A549 (cell line): ENCODE measurements around the gene STT3B. TPM values are rescaled to one million over a fixed set of nuclear protein-coding genes. Genes with fewer than 3 reads are reported as not detected.

Experiments
- ATAC-seq, 2 experiments: fragments of 200-7000 bp in 1 of 2; fragments of >200 bp in 1 of 2; cut with Nextera tagmentation in 1 of 2; cut with Tn5 transposase in 1 of 2; 3 replicates each; pipeline versions ENCODE4 v1.8.0 to v1.9.1; 2018 to 2020; ENCODE audit warnings: mild to moderate bottlenecking in 1 of 2, moderate library complexity in 1 of 2
- CTCF ChIA-PET: fragments of 300-600 bp; sonication (Branson Sonifier 250); formaldehyde crosslinking; extraction: SDS; loops from one replicate; lab custom pipeline; 2021; ENCODE audit warnings: antibody characterized with exemption, inconsistent platforms; lab: Yijun Ruan, JAX
- POLR2A ChIA-PET: fragments of 350-600 bp; formaldehyde crosslinking; extraction: SDS; loops from one replicate; lab custom pipeline; 2021; ENCODE audit warnings: antibody characterized with exemption, inconsistent platforms; lab: Yijun Ruan, JAX
- DNase-seq, 2 experiments: peaks; one replicate each; pipeline versions ENCODE4 v3.0.0 to v3.0.0-alpha.2; 2011 to 2016; ENCODE audit warnings: low read depth in 1 of 2, low spot score in 1 of 2
- FAIRE-seq: peaks from 2 replicates; lab custom pipeline; 2011; peaks lifted over from hg19 to GRCh38; lab: Jason Lieb, UNC
- H3K27ac ChIP-seq, 2 experiments: fragments of >200 bp; sonication (Bioruptor Twin); formaldehyde crosslinking; 3 replicates each; pipeline ENCODE4 v1.5.1; 2016 to 2017
- H3K4me1 ChIP-seq: fragments of >200 bp; sonication (Bioruptor Twin); formaldehyde crosslinking; 3 replicates; pipeline ENCODE4 v1.6.1; 2016
- H3K4me2 ChIP-seq: fragments of >200 bp; sonication (Bioruptor Twin); formaldehyde crosslinking; 3 replicates; pipeline ENCODE4 v1.6.1; 2016
- H3K4me3 ChIP-seq: fragments of >200 bp; sonication (Bioruptor Twin); formaldehyde crosslinking; 3 replicates; pipeline ENCODE4 v1.5.1; 2016
- H3K9me3 ChIP-seq: fragments of >200 bp; sonication (Bioruptor Twin); formaldehyde crosslinking; 3 replicates; pipeline ENCODE4 v1.6.1; 2016
- ATOH8 ChIP-seq: fragments of 250-450 bp; sonication (Bioruptor Pico); IDR thresholded peaks from 2 replicates; pipeline ENCODE4 v1.5.0; 2020; ENCODE audit warnings: low read depth, mild to moderate bottlenecking, moderate library complexity
- CBX2 ChIP-seq: fragments of 200-600 bp; sonication (generic); IDR thresholded peaks from 2 replicates; pipeline ENCODE4 v1.6.1; 2016; ENCODE audit warnings: low read depth, mild to moderate bottlenecking, borderline replicate concordance
- CTCF ChIP-seq: fragments of >200 bp; sonication (Bioruptor Twin); formaldehyde crosslinking; IDR thresholded peaks from 3 replicates; pipeline ENCODE4 v1.5.1; 2016
- ELK1 ChIP-seq: fragments of 150-350 bp; IDR thresholded peaks from 2 replicates; pipeline ENCODE4 v1.6.1; 2014; ENCODE audit warnings: low read depth, mild to moderate bottlenecking, low read length
- ESRRA ChIP-seq: fragments of 150-350 bp; IDR thresholded peaks from 2 replicates; pipeline ENCODE4 v1.6.1; 2014; ENCODE audit warnings: mild to moderate bottlenecking, low read length, borderline replicate concordance
- FOXS1 ChIP-seq: fragments of 250-450 bp; sonication (Bioruptor Pico); IDR thresholded peaks from 2 replicates; pipeline ENCODE4 v1.5.0; 2020; ENCODE audit warnings: mild to moderate bottlenecking, moderate library complexity
- HOXB13 ChIP-seq: fragments of 250-450 bp; sonication (Bioruptor Pico); IDR thresholded peaks from 2 replicates; pipeline ENCODE4 v1.5.0; 2020; ENCODE audit warnings: low read depth, mild to moderate bottlenecking, moderate library complexity
- KDM1A ChIP-seq: fragments of 200-600 bp; sonication (generic); IDR thresholded peaks from 2 replicates; pipeline ENCODE4 v1.6.1; 2016; ENCODE audit warnings: low read depth, mild to moderate bottlenecking
- KDM5A ChIP-seq: fragments of 200-600 bp; sonication (generic); IDR thresholded peaks from 2 replicates; pipeline ENCODE4 v1.6.1; 2016; ENCODE audit warnings: antibody characterized with exemption, mild to moderate bottlenecking
- MAX ChIP-seq: IDR thresholded peaks from 2 replicates; pipeline ENCODE4 v1.6.1; 2012
- MAZ ChIP-seq: fragments of 150-350 bp; IDR thresholded peaks from 2 replicates; pipeline ENCODE4 v1.6.1; 2014; ENCODE audit warnings: antibody characterized with exemption, low read depth, low read length, borderline replicate concordance
- MYC ChIP-seq: IDR thresholded peaks from 2 replicates; pipeline ENCODE4 v1.6.1; 2012; ENCODE audit warnings: mild to moderate bottlenecking, inconsistent platforms, low read length, improper control_type of control experiment, borderline replicate concordance
- NR3C1 ChIP-seq: fragments of >200 bp; sonication (Bioruptor Twin); formaldehyde crosslinking; IDR thresholded peaks from 3 replicates; pipeline ENCODE4 v1.6.1; 2017
- PHF8 ChIP-seq: fragments of 200-600 bp; sonication (generic); IDR thresholded peaks from 2 replicates; pipeline ENCODE4 v1.6.1; 2016; ENCODE audit warnings: low read depth, mild to moderate bottlenecking, antibody characterized with exemption, moderate library complexity, borderline replicate concordance
- POLR2A ChIP-seq: IDR thresholded peaks from 2 replicates; pipeline ENCODE4 v1.6.1; 2012; ENCODE audit warnings: mild to moderate bottlenecking, low read length
- POLR2AphosphoS2 ChIP-seq: conservative IDR thresholded peaks from 2 replicates; pipeline ENCODE4 v1.6.1; 2012; ENCODE audit warnings: low read length, improper control_type of control experiment, inconsistent platforms
- RARB ChIP-seq: fragments of 250-450 bp; sonication (Bioruptor Pico); IDR thresholded peaks from 2 replicates; pipeline ENCODE4 v1.8.0; 2021; ENCODE audit warnings: mild to moderate bottlenecking, moderate library complexity
- SMC3 ChIP-seq: fragments of >200 bp; sonication (Bioruptor Twin); formaldehyde crosslinking; IDR thresholded peaks from 3 replicates; pipeline ENCODE4 v1.6.1; 2018; ENCODE audit warnings: inconsistent platforms
- SREBF2 ChIP-seq: fragments of 450-650 bp; IDR thresholded peaks from 2 replicates; pipeline ENCODE4 v1.6.1; 2014; ENCODE audit warnings: mild to moderate bottlenecking, moderate library complexity
- TFCP2L1 ChIP-seq: fragments of 250-450 bp; sonication (Bioruptor Pico); IDR thresholded peaks from 2 replicates; pipeline ENCODE4 v1.5.0; 2021; ENCODE audit warnings: mild to moderate bottlenecking
- ZFP36 ChIP-seq: fragments of 450-650 bp; IDR thresholded peaks from 2 replicates; pipeline ENCODE4 v1.6.1; 2014; ENCODE audit warnings: borderline replicate concordance; ENCODE audit not compliant: partially characterized antibody
- WGBS: methylation state at CpG from one replicate; pipeline ENCODE4 v1.1.6; 2017; ENCODE audit errors: missing lambda C conversion rate; 5-methylcytosine and 5-hydroxymethylcytosine counted together
- polyA plus RNA-seq, 4 experiments: library from polyadenylated mRNA; depleted of rRNA in 3 of 4; stranded (reverse); fragments of >200 nt; fragmentation: RNase III in 1 of 4; extraction: RNeasy Plus Mini Kit Qiagen cat#74134 plus additional on column Dnase treatment in 1 of 4; gene quantifications; 2 replicates in 3 of 4; 3 replicates in 1 of 4; pipeline ENCODE4 v1.2.3, GENCODE V29; 2011 to 2017

STT3B gene
- polyA plus RNA-seq, 2 of the 4 experiments (the other 2 are of a cell fraction) = 92.1 to 171 TPM

DNA sequence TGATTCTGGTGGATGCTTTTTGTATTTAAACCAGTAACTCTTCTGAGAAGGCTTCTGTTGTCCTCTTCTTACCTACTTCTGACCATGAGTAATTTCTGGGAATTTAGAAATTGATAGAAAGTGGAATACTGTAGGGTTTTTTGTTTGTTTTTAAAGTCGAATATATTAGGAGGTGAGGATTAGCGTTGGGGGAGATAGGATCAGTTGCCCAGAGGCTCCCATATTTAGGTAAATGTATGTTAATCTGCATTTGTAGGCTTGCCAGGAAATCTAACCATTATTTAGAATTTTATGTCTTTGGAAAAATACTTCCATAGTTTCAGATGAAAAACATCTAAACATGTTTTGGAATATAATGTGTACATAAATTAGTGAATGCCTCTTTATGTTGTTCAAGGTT, 6.1 kb downstream of the STT3B start:
- CTCF ChIA-PET = interaction anchor here (2.4 kb wide), 1 partner anchor 12 kb away, joined by 15 read pairs; no protein-coding TSS in a partner anchor
- H3K4me1 ChIP-seq = peaks cover 54% of the 10 kb centered on the region
- POLR2A ChIA-PET = no interaction called here
- no peak overlapping the region for H3K4me3 ChIP-seq
- no peak overlapping the region for H3K27ac ChIP-seq
- ATAC-seq (no peak), FAIRE-seq (no peak), DNase-seq (no peak)
- peak overlapping the region; percentile 11; the same call in 2 of the 3 replicates for H3K4me2 ChIP-seq
- TF ChIP-seq NR3C1 (no peak), KDM5A (no peak), CBX2 (no peak), ELK1 (no peak), SREBF2 (no peak)
- no peaks in the 10 kb centered on the region for H3K9me3 ChIP-seq
- 78% methylated on average over 2 of the region's 2 CpGs for WGBS

DNA sequence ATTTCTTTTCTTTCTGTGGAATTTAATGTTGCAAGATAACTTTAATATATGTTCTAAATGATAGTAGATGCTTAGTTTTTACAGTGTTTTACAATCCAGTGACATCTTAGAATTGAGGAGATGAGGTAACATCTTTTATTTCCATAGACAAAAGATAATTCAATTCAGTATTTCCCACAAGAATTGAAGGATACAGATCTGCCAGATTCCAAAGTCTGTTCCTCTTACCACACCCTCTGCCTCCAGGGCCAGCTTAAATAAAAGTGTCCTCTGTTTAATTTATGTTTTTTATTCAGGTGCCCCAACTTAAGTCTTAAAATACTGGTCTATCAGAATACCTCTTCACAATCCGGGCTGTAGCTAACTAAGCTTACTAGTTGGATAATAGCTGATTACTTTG, 6.5 kb downstream of the STT3B start:
- ChIA-PET CTCF (interaction anchor here (2.4 kb wide), 1 partner anchor 11 kb away, joined by 15 read pairs; no protein-coding TSS in a partner anchor), POLR2A (no interaction called here)
- no peak for ATAC-seq
- Histone ChIP-seq H3K4me2 (peak overlapping the region; percentile 11; the same call in 1 of the 3 replicates), H3K4me3 (no peak overlapping the region), H3K4me1 (peaks cover 58% of the 10 kb centered on the region), H3K27ac (no peak overlapping the region), H3K9me3 (no peaks in the 10 kb centered on the region)
- FAIRE-seq = no peak
- 78% methylated on average over 1 of the region's 1 CpG for WGBS
- DNase-seq = no peak
- TF ChIP-seq POLR2AphosphoS2 (no peak), HOXB13 (CRISPR knock-in tag) (no peak), NR3C1 (no peak), ESRRA (no peak), POLR2A (no peak), ZFP36 (no peak), RARB (CRISPR knock-in tag) (no peak), MAZ (no peak), KDM1A (no peak), MAX (no peak), MYC (no peak), PHF8 (no peak)

DNA sequence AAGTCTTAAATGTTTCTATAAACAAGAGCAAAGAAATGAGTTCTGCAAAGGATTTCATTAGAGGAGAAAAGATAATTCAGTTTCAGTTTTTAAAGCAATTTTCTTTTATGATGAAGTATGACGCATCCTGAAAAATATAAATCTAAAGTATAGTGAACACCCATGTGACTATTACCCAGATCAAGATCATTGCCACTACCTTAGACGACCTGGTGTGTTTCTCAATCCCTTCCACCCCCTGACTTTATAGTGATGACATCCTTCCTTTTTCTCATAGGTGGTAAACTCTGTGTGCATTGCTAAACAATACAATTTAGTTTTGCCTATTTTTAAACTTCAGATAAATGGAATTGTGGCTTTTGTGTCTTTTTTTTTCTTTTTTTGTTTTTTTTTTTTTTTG, 8.4 kb downstream of the STT3B start:
- ChIA-PET CTCF (interaction anchor here (0.9 to 1.0 kb wide), 2 partner anchors 9 to 10 kb away, joined by 3 read pairs; no protein-coding TSS in a partner anchor), POLR2A (no interaction called here)
- 68% methylated on average over 2 of the region's 2 CpGs for WGBS
- no peak for FAIRE-seq
- TF ChIP-seq POLR2A (no peak), MAX (no peak), ELK1 (no peak), POLR2AphosphoS2 (no peak), CBX2 (no peak), FOXS1 (CRISPR knock-in tag) (no peak), TFCP2L1 (no peak), NR3C1 (no peak), SMC3 (no peak), CTCF (no peak), HOXB13 (CRISPR knock-in tag) (no peak), ATOH8 (CRISPR knock-in tag) (no peak)
- Histone ChIP-seq H3K9me3 (no peaks in the 10 kb centered on the region), H3K27ac (no peak overlapping the region), H3K4me3 (no peak overlapping the region), H3K4me2 (no peak overlapping the region), H3K4me1 (peaks cover 57% of the 10 kb centered on the region)
- DNase-seq = no peak
- ATAC-seq = no peak
